ENCODE measurements around the gene NR1I3. TPM values are rescaled to one million over a fixed set of nuclear protein-coding genes. Genes with fewer than 3 reads are reported as not detected.
A peak's percentile ranks its signal among the peaks of the same experiment; 100 is the strongest.

The NR1I3 gene
- total RNA-seq, 4 donors from 2014 or later: not detected

- Histone ChIP-seq H3K27ac (peak overlapping the region in 2 of 4 donors; percentile 14 to 30), H3K4me3 (peak overlapping the region in 1 of 2 donors; percentile 10), H3K9me3 (no peaks in the 10 kb centered on the region), H3K4me1 (peaks cover 0 to 68% (median 20%) of the 10 kb centered on the region in 3 donors), H3K36me3 (peaks cover 0 to 19% of the 10 kb centered on the region in 2 donors), H3K27me3 (peaks cover 4% of the 10 kb centered on the region)
- TF ChIP-seq, protein P1, sequence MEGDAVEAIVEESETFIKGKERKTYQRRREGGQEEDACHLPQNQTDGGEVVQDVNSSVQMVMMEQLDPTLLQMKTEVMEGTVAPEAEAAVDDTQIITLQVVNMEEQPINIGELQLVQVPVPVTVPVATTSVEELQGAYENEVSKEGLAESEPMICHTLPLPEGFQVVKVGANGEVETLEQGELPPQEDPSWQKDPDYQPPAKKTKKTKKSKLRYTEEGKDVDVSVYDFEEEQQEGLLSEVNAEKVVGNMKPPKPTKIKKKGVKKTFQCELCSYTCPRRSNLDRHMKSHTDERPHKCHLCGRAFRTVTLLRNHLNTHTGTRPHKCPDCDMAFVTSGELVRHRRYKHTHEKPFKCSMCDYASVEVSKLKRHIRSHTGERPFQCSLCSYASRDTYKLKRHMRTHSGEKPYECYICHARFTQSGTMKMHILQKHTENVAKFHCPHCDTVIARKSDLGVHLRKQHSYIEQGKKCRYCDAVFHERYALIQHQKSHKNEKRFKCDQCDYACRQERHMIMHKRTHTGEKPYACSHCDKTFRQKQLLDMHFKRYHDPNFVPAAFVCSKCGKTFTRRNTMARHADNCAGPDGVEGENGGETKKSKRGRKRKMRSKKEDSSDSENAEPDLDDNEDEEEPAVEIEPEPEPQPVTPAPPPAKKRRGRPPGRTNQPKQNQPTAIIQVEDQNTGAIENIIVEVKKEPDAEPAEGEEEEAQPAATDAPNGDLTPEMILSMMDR (IDR thresholded peaks at IDR 0.05): peak in 1 of 4 experiments; percentile 30
- TF ChIP-seq POLR2A (IDR thresholded peaks at IDR 0.05) (no peak), EP300 (IDR thresholded peaks at IDR 0.05) (no peak)
- 69% methylated on average over 4 of the region's 21 CpGs; no CpG with 5 or more reads in 1 of the 2 donors for WGBS, 2 donors (ENCODE audit: low coverage in 1 of 2)
- no peak for ATAC-seq
These were observed 44.3 kb downstream of the NR1I3 start for GRCh38 chr1:161193561-161194235.

DNA sequence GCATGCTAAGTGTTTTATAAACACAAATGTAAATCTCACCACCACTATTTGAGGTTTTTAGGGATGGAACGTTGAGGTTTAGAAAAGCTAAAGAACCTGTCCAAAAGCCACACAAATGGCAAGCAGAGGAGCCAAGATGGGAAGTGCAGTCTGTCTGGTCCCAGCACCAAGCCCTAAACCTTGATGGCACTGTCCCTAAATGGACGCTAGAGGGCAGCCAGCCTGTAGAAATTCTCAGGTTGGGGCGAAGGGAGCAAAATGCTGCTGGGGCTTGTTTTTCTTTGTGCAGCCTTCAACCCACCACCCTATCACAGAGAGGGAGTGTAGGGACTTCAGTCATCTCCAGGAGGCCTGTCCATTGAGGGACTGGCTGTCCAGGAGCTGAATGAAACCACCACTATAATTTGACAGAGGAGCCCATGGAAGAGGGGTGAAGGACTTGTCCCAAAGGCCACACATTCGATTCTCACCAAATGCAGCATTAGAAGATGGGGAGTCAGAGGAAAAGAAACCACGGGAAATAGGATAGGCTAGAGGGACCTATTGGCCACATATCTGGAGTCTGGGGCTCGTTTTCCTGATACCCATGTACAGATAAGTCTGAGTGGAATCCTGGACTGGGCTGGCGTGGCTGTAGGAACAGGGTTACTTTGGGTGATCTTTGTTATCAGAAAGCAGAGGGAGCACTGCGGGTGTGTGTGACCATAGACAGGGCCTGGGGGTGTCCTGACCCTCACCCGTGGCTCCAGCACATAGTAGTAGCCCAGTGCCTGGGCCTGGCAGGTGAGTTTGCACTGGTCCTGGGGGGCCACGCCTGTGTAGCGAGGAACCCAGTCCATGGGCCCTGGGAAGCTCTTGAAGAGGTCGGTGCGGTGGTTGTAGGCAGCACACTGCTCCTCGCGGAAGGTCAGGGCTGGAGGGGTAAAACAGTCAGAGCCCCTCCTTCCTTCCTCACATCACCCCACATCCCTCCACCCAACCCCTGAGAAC lies 45.2 kb downstream of the NR1I3 start:
- Histone ChIP-seq H3K27ac (peak overlapping the region in 2 of 4 donors; percentile 1 to 32), H3K4me3 (no peak overlapping the region), H3K9me3 (no peaks in the 10 kb centered on the region), H3K27me3 (peaks cover 4% of the 10 kb centered on the region), H3K36me3 (peaks cover 0 to 19% of the 10 kb centered on the region in 2 donors), H3K4me1 (peaks cover 0 to 59% (median 14%) of the 10 kb centered on the region in 3 donors)
- peak; percentile 69 for ATAC-seq
- 16 to 36% methylated on average over 5 to 6 of the region's 15 CpGs for WGBS, 2 donors (ENCODE audit: low coverage in 1 of 2)
- TF ChIP-seq POLR2A (IDR thresholded peaks at IDR 0.05) (peak in 1 of 2 donors; percentile 10), POLR2AphosphoS5 (IDR thresholded peaks at IDR 0.05) (peak; percentile 37), EP300 (IDR thresholded peaks at IDR 0.05) (no peak)
- TF ChIP-seq, protein P1 (IDR thresholded peaks at IDR 0.05): peak in 3 of 4 experiments; percentile 73 to 86 (median 79)

DNA sequence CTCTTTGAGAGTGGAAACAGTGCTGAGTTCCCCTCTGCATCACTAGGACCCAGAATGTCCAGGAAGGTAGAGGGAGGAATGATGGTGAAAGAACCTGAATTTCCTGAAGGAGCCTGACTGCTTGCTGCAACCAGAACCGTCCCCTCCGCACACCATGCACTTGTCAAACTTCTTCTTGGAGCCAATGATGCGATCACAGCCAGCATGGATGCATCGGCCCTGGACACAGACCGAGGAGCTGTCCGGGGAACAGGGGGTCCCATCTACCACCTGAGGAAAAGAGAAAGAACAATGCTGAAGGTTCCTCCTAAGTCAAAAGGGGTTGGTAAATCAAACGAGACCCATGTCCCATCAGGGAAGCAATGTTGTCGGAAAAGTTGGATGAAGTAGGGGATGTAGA lies 46.0 kb downstream of the NR1I3 start:
- TF ChIP-seq POLR2A (IDR thresholded peaks at IDR 0.05) (no peak), POLR2AphosphoS5 (IDR thresholded peaks at IDR 0.05) (no peak), EP300 (IDR thresholded peaks at IDR 0.05) (no peak)
- TF ChIP-seq, protein P1 (IDR thresholded peaks at IDR 0.05): no peak
- H3K27me3 ChIP-seq: peaks cover 4% of the 10 kb centered on the region
- no peaks in the 10 kb centered on the region for H3K9me3 ChIP-seq
- ATAC-seq: no peak
- WGBS, 2 donors (ENCODE audit: low coverage in 1 of 2): 48 to 70% methylated on average over 5 to 7 of the region's 8 CpGs
- peaks cover 0 to 51% (median 11%) of the 10 kb centered on the region in 3 donors for H3K4me1 ChIP-seq
- H3K36me3 ChIP-seq: peaks cover 0 to 19% of the 10 kb centered on the region in 2 donors
- H3K4me3 ChIP-seq: no peak overlapping the region
- no peak overlapping the region for H3K27ac ChIP-seq

GRCh38 chr1:161190962-161191521 lies 47.0 kb downstream of the NR1I3 start:
- H3K4me3 ChIP-seq: no peak overlapping the region
- peaks cover 4% of the 10 kb centered on the region for H3K27me3 ChIP-seq
- no peak overlapping the region for H3K27ac ChIP-seq
- ATAC-seq: no peak
- TF ChIP-seq POLR2AphosphoS5 (IDR thresholded peaks at IDR 0.05): no peak
- no peak for TF ChIP-seq POLR2A (IDR thresholded peaks at IDR 0.05)
- no peak for TF ChIP-seq EP300 (IDR thresholded peaks at IDR 0.05)
- TF ChIP-seq, protein P1 (IDR thresholded peaks at IDR 0.05): no peak
- H3K9me3 ChIP-seq: no peaks in the 10 kb centered on the region
- 77% methylated on average over 4 of the region's 22 CpGs; no CpG with 5 or more reads in 1 of the 2 donors for WGBS, 2 donors (ENCODE audit: low coverage in 1 of 2)
- peaks cover 0 to 19% of the 10 kb centered on the region in 2 donors for H3K36me3 ChIP-seq
- peaks cover 0 to 42% (median 5%) of the 10 kb centered on the region in 3 donors for H3K4me1 ChIP-seq

Measured in gastroesophageal sphincter (tissue), 4 donors.